Suprapubic skin (tissue), 4 donors: Measurements from ENCODE around the gene LEF1.

Experiments used
- EP300 ChIP-seq: sonication (generic); formaldehyde crosslinking; IDR thresholded peaks from one replicate; pipeline ENCODE4 v1.6.1; 2017; ENCODE audit warnings: antibody characterized with exemption
- POLR2A ChIP-seq, 2 donors: fragments of 450-650 bp; IDR thresholded peaks; one replicate each; pipeline ENCODE4 v1.6.1; 2017; ENCODE audit warnings: antibody characterized with exemption in 2 of 2, mild to moderate bottlenecking in 2 of 2, moderate library complexity in 2 of 2
- POLR2AphosphoS5 ChIP-seq, 3 donors: sonication (generic); formaldehyde crosslinking; IDR thresholded peaks; one replicate each; pipeline ENCODE4 v1.6.1; 2017; ENCODE audit warnings: antibody characterized with exemption in 3 of 3
- TF ChIP-seq, protein P1 (sequence below), 2 donors: fragments of 200-600 bp in 1 of 2; fragments of 450-650 bp in 1 of 2; sonication (generic) in 1 of 2; IDR thresholded peaks; one replicate each; pipeline ENCODE4 v1.5.1; 2016 to 2019; ENCODE audit warnings: antibody characterized with exemption in 2 of 2, mild to moderate bottlenecking in 1 of 2, moderate library complexity in 1 of 2

DNA sequence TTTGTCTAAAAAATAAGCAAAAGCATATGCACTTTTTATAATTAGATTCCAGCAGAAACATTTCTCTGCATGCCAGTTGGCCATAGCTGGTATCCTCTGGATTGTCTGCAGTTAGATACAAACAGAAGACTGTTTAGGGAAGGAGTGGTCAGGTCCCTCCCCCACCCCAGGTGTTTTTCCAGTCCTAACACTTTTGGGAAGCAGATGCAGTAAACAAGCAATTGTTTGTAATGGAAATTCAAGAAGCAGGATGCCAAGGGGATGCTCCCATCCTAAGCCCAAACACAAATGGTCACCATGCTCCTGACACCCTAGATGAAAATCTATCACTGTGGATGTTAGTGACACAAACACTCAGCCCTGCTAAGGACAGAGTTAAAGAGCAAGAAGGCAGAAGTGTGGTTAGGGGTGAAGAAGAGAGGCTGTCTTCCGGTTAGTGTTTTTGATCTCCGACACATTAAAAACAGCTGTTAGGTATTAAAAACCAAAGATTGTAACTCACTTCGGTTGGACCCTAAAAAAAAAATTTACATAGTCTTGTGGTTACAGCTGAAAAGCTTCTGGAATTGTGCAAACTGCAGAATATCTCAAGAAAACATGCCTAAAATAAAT, 7.9 kb downstream of the LEF1 start:
- TF ChIP-seq, protein P1, sequence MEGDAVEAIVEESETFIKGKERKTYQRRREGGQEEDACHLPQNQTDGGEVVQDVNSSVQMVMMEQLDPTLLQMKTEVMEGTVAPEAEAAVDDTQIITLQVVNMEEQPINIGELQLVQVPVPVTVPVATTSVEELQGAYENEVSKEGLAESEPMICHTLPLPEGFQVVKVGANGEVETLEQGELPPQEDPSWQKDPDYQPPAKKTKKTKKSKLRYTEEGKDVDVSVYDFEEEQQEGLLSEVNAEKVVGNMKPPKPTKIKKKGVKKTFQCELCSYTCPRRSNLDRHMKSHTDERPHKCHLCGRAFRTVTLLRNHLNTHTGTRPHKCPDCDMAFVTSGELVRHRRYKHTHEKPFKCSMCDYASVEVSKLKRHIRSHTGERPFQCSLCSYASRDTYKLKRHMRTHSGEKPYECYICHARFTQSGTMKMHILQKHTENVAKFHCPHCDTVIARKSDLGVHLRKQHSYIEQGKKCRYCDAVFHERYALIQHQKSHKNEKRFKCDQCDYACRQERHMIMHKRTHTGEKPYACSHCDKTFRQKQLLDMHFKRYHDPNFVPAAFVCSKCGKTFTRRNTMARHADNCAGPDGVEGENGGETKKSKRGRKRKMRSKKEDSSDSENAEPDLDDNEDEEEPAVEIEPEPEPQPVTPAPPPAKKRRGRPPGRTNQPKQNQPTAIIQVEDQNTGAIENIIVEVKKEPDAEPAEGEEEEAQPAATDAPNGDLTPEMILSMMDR (IDR thresholded peaks at IDR 0.05), result no peak
- TF ChIP-seq POLR2AphosphoS5 (IDR thresholded peaks at IDR 0.05) (no peak), EP300 (no peak), POLR2A (IDR thresholded peaks at IDR 0.05) (no peak)
